ENCODE data around the gene PPT2.

DNA sequence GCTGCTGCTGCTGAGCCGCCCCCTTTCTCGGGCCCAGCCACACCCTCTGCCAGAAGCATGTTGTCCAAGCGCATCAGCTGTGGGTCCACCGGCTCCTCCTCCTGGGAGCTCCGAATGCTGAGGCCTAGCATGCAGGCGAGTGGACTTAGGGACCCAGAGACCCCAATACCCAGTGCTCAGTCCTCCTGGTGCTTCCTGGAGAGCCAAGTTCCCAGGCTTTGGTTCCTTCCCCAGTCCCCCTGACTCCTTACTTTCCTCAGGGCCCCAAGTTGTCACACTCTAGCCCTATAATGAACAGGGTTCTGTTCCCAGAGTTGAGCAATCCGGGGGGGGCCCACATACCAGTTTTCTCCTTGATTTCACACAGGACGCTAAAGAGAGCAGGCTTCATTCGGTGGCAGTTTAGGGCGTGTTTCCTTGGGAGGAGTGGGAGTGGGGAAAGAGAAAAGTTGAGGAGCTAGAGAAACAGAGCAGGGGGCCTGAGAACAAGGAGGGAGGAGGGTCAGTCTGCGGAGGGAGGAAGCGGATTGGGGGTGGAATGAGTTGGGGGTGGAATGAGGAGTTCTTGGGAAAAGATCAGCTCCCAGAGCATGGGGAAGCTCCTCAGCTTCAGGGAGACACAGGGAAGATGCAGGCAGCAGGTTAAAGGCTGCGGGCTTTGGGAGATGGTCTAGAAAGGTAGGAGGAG is 34.6 kb downstream of the PPT2 start:
- TF ChIP-seq POLR2A (IDR thresholded peaks at IDR 0.05): peak in 1 of 2 donors; percentile 8
- TF ChIP-seq, protein P1, sequence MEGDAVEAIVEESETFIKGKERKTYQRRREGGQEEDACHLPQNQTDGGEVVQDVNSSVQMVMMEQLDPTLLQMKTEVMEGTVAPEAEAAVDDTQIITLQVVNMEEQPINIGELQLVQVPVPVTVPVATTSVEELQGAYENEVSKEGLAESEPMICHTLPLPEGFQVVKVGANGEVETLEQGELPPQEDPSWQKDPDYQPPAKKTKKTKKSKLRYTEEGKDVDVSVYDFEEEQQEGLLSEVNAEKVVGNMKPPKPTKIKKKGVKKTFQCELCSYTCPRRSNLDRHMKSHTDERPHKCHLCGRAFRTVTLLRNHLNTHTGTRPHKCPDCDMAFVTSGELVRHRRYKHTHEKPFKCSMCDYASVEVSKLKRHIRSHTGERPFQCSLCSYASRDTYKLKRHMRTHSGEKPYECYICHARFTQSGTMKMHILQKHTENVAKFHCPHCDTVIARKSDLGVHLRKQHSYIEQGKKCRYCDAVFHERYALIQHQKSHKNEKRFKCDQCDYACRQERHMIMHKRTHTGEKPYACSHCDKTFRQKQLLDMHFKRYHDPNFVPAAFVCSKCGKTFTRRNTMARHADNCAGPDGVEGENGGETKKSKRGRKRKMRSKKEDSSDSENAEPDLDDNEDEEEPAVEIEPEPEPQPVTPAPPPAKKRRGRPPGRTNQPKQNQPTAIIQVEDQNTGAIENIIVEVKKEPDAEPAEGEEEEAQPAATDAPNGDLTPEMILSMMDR (IDR thresholded peaks at IDR 0.05): no peak

Data from uterus (tissue), 2 donors.